TTC549 (cell line): ENCODE measurements around the gene SRRD.

Experiments used
- FAIRE-seq: peaks from 2 replicates; lab custom pipeline; 2012; peaks lifted over from hg19 to GRCh38; lab: Jason Lieb, UNC

SRRD gene

GRCh38 chr22:26484360-26484706 is 656 bp downstream of the SRRD start:
- no peak for FAIRE-seq

GRCh38 chr22:26485013-26485412 is 1.3 kb downstream of the SRRD start:
- no peak for FAIRE-seq

- FAIRE-seq, result no peak
Observed at GRCh38 chr22:26485806-26486390, 2.2 kb downstream of the SRRD start.

GRCh38 chr22:26486394-26486793 is 2.7 kb downstream of the SRRD start:
- FAIRE-seq, result no peak

DNA sequence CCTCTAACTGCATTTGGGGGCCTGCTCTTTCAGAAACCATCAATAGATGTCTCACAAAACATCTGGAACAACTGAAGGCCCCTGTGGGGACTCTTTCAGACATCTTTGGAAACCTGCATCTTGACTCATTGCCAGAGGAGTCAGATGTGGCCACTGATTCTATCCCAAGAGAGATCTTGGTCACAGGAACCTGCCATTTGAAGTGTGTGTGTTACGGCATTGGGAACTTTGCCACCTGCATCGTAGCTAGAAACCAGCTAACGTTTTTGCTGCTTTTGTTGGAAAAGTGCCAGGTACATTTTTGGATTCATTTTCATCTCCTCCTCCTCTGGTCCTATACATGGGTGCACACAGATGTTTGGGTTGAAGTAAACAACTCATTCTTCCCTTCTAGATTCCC is 4.3 kb downstream of the SRRD start:
- no peak for FAIRE-seq

DNA sequence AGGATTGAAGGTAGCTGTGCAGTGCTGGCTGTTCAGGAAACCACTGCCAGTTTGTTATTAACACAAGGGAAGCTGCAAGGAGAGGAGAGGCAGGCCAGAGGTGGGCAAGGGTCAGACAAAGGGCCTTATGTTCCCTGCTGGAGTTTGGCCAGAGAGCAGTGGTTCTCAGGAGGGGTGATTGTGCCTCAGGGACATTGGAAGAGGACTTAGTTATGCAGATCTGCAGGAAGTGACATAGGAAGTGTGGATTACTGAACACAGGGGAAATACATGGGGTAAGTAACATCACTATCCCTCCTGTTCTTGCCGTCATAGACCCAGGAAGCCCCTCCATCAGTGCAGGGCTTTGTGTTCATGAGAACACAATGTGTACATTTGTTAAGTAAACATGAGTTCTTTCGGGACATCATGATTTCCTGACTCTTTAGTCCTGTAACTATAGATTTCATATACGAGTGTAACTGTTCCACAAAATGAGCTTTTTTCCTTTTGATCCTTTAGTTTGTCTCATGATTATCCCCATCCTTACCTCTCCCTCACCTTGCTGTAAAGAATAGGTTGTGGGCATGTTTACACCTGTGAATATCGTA is 5.9 kb downstream of the SRRD start:
- FAIRE-seq, result no peak

- no peak for FAIRE-seq
Observed at GRCh38 chr22:26492220-26492619, 8.5 kb downstream of the SRRD start.

- FAIRE-seq, result no peak
Observed at GRCh38 chr22:26494506-26494905, 10.8 kb downstream of the SRRD start.

DNA sequence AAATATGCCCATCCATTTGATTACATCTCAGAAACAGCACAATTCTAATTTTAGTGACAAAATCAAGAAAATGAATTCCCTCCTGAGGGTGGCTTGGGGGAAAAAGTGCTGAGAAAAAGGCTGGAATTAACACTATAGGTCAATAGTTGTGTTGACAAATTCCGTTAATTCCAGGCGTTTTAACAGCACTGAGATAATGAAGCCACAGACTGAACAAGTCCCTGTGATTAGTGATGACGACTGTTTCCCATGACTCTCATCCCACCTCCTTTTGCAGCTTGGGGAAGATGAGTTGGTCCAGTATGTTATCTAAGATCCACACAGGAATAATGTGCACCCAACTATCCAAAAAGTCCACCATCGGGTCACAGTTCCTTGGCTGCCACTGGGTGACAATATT is 12.8 kb downstream of the SRRD start:
- no peak for FAIRE-seq

DNA sequence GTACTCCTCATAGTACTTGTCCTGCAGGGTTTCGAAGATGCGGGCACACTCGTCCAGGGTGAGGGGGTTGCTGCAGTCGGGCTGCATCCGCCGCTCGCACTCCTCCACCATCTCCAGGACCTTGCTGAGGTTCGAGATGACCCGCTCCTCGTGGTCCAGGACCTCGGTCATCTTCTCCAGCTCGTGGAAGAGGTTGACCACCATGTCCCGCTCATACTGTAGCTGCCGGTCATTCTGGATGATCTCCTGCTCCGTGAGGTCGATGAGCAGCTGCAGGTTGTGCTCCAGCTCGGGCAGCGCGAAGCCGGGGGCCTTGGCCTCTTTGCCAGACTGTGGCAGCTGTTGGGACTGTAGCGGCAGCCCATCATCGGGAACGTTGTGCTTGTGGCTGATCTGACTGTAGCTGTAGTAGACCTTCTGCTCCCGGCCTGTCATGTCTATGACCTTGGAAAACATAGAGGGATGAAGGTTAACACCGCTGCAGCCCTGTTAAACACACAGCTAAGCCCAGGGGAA is 15.6 kb downstream of the SRRD start:
- no peak for FAIRE-seq

DNA sequence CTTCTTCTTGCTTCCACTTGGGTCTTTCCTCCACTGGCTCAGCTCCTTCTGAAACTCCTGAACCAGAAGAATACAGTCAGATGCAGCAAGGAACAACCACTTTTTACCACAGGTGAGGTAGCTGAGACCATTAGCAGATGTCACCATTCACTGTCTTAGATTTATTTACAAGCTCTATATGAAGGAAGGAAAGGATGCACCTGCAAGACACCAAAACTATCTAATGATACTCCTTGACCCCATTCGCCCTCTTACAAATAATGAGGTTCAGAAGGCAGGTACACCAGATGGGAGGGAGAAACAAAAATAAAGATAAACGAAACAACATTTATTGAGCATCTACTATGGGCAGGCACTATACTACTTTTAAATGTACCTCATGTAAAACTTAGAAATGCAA is 18.3 kb downstream of the SRRD start:
- no peak for FAIRE-seq

- no peak for FAIRE-seq
Observed at GRCh38 chr22:26502688-26503561, 19.2 kb downstream of the SRRD start.

DNA sequence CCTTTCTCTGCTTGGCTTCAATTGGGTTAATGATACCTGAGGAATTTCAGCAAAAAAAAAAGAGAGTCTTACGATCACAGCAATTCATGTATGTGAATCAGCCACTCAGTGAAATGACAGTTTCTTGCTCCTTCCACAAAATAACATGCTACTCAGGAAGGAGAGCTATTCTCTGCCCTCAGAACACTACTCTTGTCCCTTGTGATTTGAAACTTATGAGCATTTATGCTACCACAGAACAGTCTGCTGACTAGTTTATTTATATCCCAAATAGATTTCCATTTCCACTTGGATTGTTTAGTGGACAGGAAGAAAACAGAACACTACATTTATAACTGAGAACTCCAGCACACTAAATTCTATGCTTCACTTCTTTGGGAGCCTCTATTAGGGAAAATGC is 20.1 kb downstream of the SRRD start:
- FAIRE-seq, result no peak

DNA sequence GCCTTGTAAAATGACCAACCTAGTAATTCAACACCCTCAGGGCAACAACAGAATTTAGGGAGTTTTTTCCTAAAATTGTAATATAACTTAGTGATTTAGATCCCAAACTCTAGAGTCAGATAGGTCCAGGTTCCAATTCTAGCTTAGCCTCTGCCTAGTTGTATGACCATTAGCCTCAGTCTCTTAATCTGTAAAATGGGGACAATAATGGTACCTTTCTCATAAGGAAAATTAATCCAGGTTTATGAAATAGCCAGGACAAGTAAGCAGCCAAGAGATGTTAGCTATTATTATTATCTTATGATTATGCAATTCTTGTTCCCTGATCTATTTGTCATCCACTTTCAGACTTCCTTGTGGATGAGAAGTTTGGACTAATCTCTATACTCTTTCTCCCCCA is 24.5 kb downstream of the SRRD start:
- FAIRE-seq, result no peak

DNA sequence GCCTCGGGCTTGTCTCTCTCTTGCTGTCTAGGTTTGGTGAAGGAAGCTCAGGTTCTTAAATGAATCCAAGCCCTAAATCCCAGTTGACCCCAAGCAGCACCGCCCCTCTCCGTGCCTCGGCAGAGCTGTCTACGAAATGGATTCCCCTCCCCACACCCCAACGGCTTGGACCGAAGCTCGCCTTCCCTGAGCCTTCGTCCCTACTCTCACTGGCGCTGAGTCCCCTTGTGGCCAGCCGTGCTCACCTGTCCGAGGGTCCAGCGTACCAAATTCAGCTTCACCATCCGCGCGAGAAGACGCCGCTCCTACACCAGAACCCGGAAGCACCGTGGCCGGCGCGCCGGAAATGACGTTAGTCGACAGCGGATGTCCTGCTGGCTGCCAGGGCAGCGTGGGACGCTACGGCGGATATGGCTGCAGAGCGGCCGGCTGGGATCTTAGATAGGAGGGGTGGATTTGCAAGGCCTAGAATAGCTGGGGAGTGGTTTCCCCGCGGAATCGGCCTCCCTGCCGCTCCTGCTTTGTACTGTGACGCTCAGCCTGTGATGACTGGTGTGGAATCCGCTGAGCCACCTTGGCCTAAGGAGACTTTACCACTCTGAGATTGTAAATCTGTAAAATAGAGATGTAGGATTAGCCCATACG is 28.6 kb downstream of the SRRD start, which contains the start of gene TFIP11:
Gene TFIP11 (minus strand): TSS at position 325 of the 645 bp plus-strand sequence. CDS start 2,201 bp downstream, outside the sequence.
- no peak for FAIRE-seq

- FAIRE-seq, result no peak
Observed at GRCh38 chr22:26513838-26514237, 30.2 kb downstream of the SRRD start.

- no peak for FAIRE-seq
Observed at GRCh38 chr22:26514419-26515161, 30.9 kb downstream of the SRRD start.

- no peak for FAIRE-seq
Observed at GRCh38 chr22:26515931-26516330, 32.3 kb downstream of the SRRD start.

DNA sequence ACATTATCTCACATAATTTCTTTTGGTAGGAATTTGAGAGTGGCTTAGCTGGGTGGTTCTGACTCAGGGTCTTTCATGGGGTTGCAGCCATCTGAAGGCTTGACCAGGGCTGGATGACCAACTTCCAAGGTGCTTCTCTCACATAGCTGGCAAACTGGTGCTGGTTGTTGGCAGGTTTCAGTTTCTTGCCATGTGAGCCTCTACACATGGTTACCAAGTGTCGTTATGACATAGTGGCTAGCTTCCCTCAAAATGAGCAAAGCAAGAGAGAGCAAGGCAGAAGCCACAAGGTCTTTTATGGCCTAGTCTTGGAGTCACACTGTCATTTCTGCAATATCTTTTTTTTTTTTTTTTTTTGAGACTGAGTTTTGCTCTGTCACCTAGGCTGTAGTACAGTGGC is 32.8 kb downstream of the SRRD start:
- no peak for FAIRE-seq

DNA sequence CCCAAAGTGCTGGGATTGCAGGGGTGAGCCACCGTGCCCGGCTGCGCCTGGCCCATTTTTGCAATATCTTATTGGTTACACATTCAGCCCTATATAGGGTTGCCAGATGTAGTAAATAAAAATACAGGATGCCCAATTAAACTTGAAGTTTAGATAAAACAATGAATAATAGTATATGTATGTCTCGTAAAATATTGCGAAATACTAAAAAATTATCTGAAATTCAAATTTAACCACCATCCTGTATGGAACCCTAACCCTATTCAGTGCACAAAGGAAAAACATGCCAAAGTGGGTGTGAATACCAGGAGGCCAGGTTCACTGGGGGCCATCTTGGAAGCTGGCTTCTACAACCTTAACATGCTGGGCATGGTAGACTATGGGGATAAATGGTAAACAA is 33.8 kb downstream of the SRRD start:
- no peak for FAIRE-seq

DNA sequence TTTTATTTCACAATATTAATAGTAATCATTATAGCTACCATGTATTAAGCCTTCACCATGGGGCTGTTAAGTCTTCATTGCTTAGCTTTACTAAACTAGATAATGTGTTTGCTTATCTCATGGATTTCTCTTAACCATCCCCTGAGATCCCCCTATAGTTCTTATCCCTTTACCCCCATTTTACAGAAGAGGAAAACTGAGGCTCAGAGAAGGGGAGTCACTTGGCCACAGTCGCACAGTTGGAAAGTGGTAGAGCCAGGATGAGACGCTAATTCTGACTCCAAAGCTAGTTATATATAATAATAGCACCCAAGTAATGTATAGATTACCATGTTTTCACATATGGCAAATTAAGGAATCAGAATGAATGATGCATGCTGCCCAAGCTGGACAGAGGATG is 38.3 kb downstream of the SRRD start:
- no peak for FAIRE-seq

DNA sequence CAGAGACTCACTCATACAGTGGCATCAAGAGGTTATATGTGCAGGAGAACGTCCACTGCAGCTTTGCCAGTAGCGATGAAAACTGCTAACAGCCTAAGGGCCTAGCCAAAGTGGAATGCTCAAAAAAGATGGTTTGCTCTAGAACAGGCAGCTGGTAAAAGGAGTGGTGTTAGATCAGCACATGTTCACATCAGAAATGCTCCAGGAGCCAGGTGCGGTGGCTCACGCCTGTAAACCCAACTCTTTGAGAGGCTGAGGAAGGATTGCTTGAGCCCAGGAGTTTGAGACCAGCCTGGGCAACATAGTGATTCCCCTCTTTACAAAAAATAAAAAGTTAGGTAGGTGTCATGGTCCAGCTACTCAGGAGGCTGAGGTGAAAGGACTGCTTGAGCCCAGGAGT is 38.9 kb downstream of the SRRD start:
- FAIRE-seq, result no peak
